Measurements from ENCODE around the gene ECE1.
"Not testable (repeated sequence)": the region's sequence is repeated elsewhere in the genome, so short reads cannot be mapped to it uniquely, and the experiment has no call there.

The ECE1 gene

DNA sequence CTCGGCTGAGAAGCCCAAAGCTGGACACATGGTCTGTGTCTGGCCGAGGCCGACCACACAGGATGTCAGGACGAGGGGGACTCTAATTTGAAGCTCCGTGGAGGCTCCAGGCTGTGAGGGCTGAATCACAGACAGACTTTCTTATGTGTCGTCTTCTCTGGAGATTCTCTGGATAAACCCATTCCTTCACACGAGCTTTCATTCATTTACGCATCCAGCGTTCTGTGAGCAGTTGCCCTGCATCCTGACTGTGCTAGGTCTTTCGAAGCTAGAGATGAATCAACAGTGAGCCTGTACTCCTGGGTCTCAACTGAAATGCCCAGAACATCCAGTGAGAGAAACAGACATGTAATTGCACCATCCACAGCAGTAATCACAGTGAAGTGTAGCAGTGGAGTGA is 49.6 kb downstream of the ECE1 start:
- Mint-ChIP-seq H3K27me3 (ENCODE audit: low read depth) (no peaks in the 10 kb centered on the region), H3K4me3 (no peak overlapping the region), H3K9me3 (no peaks in the 10 kb centered on the region), H3K4me1 (ENCODE audit: low read depth) (peaks cover 2% of the 10 kb centered on the region), H3K27ac (no peak overlapping the region), H3K36me3 (ENCODE audit: low read depth) (peaks cover 28% of the 10 kb centered on the region)

DNA sequence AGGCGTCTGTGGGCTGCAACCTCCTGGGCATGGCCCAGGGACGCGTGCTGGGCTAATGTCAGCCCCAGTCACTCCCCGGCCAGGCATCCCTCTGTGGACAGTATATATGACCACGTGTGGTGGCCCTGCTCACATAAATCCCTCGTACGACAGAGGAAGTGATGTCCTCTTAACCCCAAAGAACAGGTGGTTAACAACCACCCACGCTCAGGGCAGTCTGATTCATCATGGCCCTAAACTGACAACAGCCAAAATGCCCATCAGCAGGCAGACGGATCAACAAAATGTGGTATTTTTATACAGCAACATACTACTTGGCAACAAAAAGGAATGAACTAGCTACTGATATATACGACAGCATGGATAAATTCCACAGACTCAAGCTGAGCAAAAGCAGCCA is 51.0 kb downstream of the ECE1 start:
- H3K4me3 Mint-ChIP-seq: no peak overlapping the region
- H3K4me1 Mint-ChIP-seq (ENCODE audit: low read depth): peaks cover 2% of the 10 kb centered on the region
- no peak overlapping the region for H3K27ac Mint-ChIP-seq
- H3K36me3 Mint-ChIP-seq (ENCODE audit: low read depth): peaks cover 20% of the 10 kb centered on the region
- H3K27me3 Mint-ChIP-seq (ENCODE audit: low read depth): no peaks in the 10 kb centered on the region
- no peaks in the 10 kb centered on the region for H3K9me3 Mint-ChIP-seq

DNA sequence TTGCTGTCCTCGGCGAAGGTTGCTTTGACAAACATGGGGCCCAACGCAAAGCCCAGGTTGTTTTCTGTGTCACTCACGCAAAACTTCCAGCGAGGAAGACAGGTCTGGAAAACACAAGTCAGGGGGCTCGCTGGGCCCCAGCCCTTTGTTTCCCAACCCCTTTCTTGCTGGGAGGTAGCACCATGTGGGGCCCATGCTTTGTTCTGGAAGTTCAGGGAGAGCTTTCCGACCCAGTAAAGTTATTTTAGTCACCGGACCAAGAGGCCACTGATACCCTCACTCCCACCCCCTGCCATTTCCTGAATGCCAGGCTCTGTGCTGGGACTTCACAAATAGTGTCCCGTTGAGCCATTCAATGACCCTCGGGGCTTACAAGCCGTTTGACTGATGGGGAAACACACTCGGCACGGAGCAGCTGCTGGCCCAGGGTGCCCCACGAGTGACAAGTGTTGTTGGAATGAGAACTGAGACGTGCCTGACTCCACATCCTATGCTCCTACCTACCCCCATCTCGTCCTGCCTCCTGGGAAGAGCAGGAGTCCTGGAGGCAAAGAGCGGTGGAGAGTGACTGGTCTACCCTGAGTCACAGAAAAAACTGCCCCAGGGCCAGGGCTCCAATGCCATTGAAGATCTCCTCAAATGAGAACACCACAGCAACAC is 52.0 kb downstream of the ECE1 start:
- no peak overlapping the region for H3K27ac Mint-ChIP-seq
- peaks cover 2% of the 10 kb centered on the region for H3K4me1 Mint-ChIP-seq (ENCODE audit: low read depth)
- peaks cover 25% of the 10 kb centered on the region for H3K36me3 Mint-ChIP-seq (ENCODE audit: low read depth)
- no peak overlapping the region for H3K4me3 Mint-ChIP-seq
- H3K27me3 Mint-ChIP-seq (ENCODE audit: low read depth): no peaks in the 10 kb centered on the region
- no peaks in the 10 kb centered on the region for H3K9me3 Mint-ChIP-seq

DNA sequence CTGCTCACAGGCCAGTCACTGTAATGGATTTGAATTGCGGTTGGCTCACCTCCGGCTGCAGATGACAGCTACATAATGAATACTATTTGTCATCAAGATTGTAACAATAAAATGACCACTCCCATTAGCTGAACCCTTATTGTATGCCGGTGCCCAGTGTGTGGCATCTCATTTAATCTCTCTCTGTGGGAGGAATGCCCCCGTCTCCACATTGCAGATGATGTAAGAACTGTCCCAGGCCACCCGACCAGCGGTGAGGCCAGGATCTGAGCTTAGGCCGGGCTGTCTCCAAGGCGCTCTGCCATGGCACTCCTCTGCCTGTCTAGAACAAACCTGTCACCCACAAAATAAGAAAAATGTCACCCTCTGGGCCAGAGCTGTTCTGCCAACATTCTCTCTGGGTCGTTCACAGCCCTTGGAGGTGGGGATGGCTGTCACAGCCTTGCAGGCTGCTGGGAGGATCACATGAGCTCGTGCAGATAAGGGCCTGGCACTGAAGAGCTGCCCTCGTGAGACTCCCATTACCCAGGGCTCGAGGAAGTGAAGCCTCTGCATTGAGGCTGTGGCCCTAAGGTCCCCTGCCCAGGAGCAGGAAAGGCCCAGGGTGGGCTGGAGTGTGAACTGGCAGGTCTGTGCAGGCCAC is 52.7 kb downstream of the ECE1 start:
- H3K36me3 Mint-ChIP-seq (ENCODE audit: low read depth): peaks cover 22% of the 10 kb centered on the region
- no peaks in the 10 kb centered on the region for H3K9me3 Mint-ChIP-seq
- H3K4me3 Mint-ChIP-seq: no peak overlapping the region
- peaks cover 2% of the 10 kb centered on the region for H3K4me1 Mint-ChIP-seq (ENCODE audit: low read depth)
- H3K27ac Mint-ChIP-seq: no peak overlapping the region
- no peaks in the 10 kb centered on the region for H3K27me3 Mint-ChIP-seq (ENCODE audit: low read depth)

DNA sequence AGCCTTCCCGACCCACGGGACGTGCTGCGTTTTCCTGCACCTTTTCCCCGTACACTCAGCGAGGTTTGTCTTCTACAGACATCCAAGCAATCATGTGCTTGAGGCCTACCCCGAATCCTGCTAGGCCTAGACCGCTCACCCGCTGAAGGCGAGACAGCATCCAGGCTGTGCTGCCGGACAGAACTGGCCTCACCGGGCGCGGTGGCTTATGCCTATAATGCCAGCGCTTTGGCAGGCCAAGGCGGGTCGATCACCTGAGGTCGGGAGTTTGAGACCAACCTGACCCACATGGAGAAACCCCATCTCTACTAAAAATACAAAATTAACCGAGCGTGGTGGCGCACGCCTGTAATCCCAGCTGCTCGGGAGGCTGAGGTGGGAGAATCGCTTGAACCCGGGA is 54.1 kb downstream of the ECE1 start:
- Mint-ChIP-seq H3K27me3 (ENCODE audit: low read depth) (no peaks in the 10 kb centered on the region), H3K27ac (no peak overlapping the region), H3K4me3 (no peak overlapping the region), H3K4me1 (ENCODE audit: low read depth) (peaks cover 2% of the 10 kb centered on the region), H3K36me3 (ENCODE audit: low read depth) (peaks cover 26% of the 10 kb centered on the region), H3K9me3 (no peaks in the 10 kb centered on the region)

DNA sequence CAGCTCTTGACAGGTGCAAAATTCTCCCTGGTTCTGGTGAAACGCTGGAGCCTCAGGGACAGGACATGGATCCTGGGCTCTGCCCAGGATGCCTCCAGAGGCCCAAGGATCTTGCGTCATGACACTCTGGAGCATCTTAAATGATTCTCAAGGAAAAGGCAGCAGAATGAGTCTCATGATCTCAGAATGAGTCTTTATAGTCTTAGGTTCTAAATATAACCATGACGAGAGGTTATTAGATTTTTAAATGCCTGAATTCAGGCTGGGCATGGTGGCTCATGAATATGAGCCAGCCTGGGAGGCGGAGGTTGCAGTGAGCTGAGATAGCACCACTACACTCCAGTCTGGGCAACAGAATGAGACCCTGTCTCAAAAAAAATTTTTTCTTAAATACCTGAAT is 55.5 kb downstream of the ECE1 start:
- Mint-ChIP-seq H3K4me3 (no peak overlapping the region), H3K27ac (no peak overlapping the region), H3K27me3 (ENCODE audit: low read depth) (no peaks in the 10 kb centered on the region), H3K9me3 (no peaks in the 10 kb centered on the region), H3K36me3 (ENCODE audit: low read depth) (peaks cover 26% of the 10 kb centered on the region), H3K4me1 (ENCODE audit: low read depth) (peaks cover 2% of the 10 kb centered on the region)

DNA sequence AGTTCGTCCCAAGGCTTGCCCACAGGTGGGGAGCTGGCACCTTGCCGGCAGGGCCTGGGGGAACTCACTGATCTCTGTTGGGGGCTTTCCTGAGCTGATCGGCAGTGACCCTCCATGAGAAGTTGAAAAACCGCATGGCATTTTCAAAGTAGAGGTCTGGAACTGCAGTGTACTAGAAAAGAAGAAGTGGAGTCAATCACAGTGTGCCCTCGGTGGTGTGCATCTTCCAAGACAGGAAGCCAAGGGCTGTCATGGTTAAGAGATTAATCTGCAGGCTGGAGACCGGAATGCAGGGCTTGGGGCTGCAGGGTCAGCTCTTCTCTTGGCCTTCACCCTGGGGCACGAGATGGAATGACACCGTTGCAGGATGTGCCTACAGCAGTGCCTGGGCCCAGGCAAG is 56.8 kb downstream of the ECE1 start:
- Mint-ChIP-seq H3K27me3 (ENCODE audit: low read depth) (no peaks in the 10 kb centered on the region), H3K4me3 (no peak overlapping the region), H3K9me3 (no peaks in the 10 kb centered on the region), H3K27ac (no peak overlapping the region), H3K36me3 (ENCODE audit: low read depth) (peaks cover 26% of the 10 kb centered on the region), H3K4me1 (ENCODE audit: low read depth) (no peaks in the 10 kb centered on the region)

DNA sequence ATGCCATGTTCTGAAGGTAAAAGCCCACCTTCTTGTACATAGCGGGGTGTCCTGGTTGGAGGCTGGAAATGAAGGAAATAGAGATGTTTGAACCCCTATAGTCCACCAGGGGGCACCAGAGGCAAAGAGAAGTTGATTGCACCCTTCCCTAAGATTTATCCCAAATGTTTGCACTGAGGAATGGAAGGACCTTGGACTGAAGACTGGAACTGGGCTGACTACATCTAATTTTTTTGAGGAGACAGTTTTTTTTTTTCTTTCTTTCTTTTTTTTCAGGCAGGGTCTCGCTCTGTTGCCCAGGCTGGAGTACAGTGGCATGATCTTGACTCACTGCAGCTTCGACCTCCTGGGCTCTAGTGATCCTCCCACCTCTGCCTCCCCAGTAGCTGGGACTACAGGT is 58.2 kb downstream of the ECE1 start:
- H3K27me3 Mint-ChIP-seq (ENCODE audit: low read depth): no peaks in the 10 kb centered on the region
- H3K9me3 Mint-ChIP-seq: no peaks in the 10 kb centered on the region
- H3K36me3 Mint-ChIP-seq (ENCODE audit: low read depth): peaks cover 23% of the 10 kb centered on the region
- peak overlapping the region; percentile 47 for H3K27ac Mint-ChIP-seq
- no peak overlapping the region for H3K4me3 Mint-ChIP-seq
- no peaks in the 10 kb centered on the region for H3K4me1 Mint-ChIP-seq (ENCODE audit: low read depth)

DNA sequence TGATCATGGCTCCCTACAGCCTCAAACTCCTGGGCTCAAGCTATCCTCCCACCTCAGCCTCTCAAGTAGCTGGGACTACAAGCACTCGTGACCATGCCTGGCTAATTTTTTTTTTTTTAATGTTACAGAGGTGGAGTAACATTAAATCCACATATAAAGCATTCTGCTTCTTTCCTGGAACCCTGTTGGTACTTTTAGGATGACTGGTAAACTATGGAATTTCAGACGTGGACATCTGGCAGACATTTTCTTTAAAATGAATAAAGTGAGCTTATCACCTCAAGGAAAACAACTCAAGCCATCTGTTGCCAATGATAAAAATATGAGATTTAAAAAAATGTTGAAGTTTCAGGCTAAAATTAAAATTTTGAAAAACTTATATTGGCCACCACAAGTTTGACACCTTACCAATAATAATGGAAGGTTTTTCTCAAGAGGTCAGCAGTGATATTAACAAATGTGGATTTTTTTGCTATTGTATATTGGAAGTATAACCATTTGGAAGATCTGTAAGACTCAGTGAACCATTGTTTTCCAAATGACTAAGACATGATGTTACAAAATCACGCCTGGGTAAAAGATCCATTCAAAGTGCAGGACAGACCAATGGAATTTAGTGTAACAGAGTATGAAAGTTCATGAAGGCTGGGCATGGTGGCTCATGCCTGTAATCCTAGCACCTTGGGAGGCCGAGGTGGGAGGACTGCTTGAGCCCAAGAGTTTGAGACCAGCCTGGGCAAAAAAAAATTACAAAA is 60.8 kb downstream of the ECE1 start:
- H3K9me3 Mint-ChIP-seq: no peaks in the 10 kb centered on the region
- H3K27ac Mint-ChIP-seq: no peak overlapping the region

DNA sequence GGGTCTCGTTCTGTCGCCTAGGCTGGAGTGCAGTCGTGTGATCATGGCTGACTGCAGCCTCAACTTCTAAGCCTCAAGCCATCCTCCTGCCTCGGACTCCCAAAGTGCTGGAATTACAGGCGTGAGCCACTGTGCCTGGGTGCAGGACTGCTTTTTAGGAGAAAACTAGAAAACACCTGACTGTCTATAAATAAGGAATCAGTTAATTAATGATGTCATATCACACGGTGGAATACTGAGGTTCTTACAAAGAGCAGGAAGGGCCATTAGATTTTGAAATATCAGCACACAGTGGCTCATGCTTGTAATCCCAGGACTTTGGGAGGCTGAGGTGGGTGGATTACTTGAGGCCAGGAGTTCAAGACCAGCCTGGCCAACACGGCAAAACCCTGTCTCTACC is 62.0 kb downstream of the ECE1 start:
- not testable (repeated sequence) for H3K9me3 Mint-ChIP-seq; H3K27ac Mint-ChIP-seq; H3K4me1 Mint-ChIP-seq (ENCODE audit: low read depth); H3K27me3 Mint-ChIP-seq (ENCODE audit: low read depth); H3K4me3 Mint-ChIP-seq
- H3K36me3 Mint-ChIP-seq (ENCODE audit: low read depth): peaks cover 24% of the 10 kb centered on the region

More for the DNA sequence above, 60.8 kb downstream of the ECE1 start:
- Mint-ChIP-seq H3K4me1 (ENCODE audit: low read depth) (no peaks in the 10 kb centered on the region), H3K36me3 (ENCODE audit: low read depth) (peaks cover 24% of the 10 kb centered on the region), H3K27me3 (ENCODE audit: low read depth) (no peaks in the 10 kb centered on the region), H3K4me3 (no peak overlapping the region)

DNA sequence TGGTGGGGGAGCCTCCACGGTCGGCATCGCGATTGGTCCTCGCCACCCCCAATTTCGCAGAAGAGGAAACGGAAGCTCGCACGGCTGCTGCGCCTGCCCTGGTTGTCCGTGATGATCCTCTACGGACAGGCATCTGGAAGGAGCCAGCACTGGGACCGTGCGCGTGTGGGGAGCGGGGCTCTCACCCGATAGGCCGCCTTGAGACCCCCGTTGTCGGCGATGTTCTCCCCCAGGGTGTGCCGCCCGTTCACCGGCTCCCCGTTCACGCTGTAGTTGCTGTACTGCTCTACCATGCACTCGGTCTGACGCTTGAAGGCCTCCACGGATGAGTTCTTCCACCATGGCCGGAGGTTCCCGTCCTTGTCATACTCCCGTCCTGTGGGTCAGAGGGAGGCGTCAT is 65.2 kb downstream of the ECE1 start:
- Mint-ChIP-seq H3K4me3 (no peak overlapping the region), H3K36me3 (ENCODE audit: low read depth) (peaks cover 24% of the 10 kb centered on the region), H3K9me3 (no peaks in the 10 kb centered on the region), H3K27ac (no peak overlapping the region), H3K27me3 (ENCODE audit: low read depth) (no peaks in the 10 kb centered on the region), H3K4me1 (ENCODE audit: low read depth) (no peaks in the 10 kb centered on the region)

DNA sequence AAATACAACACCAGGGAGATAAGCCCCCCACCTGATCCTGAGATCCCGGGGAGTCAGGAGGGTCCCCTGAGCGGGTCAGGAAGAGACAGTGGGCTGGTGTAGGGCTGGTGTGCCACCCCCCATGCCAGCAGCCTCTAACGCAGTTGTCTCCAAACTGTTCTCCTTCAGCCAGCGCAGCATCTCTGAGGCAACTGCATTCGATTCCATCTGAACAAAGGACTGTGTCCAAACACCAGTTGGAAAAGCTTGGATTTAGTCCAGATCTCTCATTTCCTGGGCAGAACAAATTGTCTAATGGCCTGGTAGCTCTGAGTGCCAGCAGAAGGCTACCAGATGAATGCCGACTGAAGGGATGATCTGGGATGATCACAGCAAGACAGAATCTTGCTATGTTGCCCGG is 69.4 kb downstream of the ECE1 start:
- peaks cover 27% of the 10 kb centered on the region for H3K36me3 Mint-ChIP-seq (ENCODE audit: low read depth)
- H3K27ac Mint-ChIP-seq: no peak overlapping the region
- H3K9me3 Mint-ChIP-seq: no peaks in the 10 kb centered on the region
- H3K4me3 Mint-ChIP-seq: no peak overlapping the region
- peaks cover 3% of the 10 kb centered on the region for H3K4me1 Mint-ChIP-seq (ENCODE audit: low read depth)
- H3K27me3 Mint-ChIP-seq (ENCODE audit: low read depth): no peaks in the 10 kb centered on the region

DNA sequence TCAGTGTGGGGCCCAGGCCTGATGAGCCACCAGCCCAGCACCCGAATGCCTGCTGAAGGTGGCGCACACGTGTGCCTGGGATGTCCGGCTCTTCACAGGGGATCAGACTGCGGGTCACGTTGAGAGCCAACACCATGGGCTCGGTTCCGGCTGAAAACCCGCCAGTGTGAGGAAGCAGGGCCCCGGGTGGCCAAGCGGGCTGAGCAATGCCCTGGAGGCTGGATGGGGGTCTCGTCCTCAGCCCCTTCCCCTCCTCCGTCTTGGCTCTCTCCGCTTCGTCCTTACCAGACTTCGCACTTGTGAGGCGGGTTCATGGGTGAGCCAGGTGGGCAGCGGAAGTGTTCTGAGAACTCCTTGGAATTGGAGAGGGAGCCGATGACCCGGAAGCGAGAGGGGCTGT is 70.6 kb downstream of the ECE1 start:
- peaks cover 3% of the 10 kb centered on the region for H3K4me1 Mint-ChIP-seq (ENCODE audit: low read depth)
- H3K9me3 Mint-ChIP-seq: no peaks in the 10 kb centered on the region
- no peak overlapping the region for H3K4me3 Mint-ChIP-seq
- H3K27me3 Mint-ChIP-seq (ENCODE audit: low read depth): no peaks in the 10 kb centered on the region
- no peak overlapping the region for H3K27ac Mint-ChIP-seq
- peaks cover 24% of the 10 kb centered on the region for H3K36me3 Mint-ChIP-seq (ENCODE audit: low read depth)

DNA sequence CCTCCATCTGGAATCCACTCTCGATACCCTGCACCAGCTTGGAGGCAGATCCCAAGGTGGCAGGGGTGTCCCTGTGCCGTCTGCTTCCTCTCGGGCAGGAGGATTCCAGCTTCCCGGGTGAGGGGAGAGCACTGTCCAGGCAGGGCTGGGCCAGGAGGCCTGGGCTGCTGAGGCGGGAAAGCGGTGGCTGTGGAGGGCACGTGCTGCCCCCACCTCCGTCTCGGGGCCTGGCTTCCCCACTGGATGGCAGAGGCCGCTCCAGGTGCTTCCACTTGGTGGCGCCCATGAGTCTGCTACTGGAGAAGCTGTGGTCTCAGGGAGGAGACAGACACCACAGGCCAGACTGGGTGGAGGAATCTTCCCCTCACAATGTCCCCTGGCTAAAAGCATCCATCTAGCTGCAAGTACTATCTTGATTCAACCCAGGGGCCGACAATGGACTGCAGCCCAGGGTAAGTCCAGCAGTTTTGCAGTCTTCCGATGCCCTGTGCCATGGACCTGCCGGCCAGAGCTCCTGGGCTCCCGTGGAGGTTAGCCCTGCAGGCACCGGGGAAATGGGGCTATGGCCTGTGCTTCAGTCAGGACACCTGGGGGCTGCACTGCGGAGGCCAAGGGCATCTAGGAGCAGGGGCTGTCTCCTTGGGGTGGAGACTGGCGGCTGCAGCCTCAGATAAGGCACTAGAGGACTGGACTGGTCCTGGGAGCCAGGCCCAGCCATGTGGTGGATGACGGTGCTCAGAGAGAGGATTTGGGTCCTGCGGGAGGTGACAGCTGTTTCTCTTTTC is 72.3 kb downstream of the ECE1 start:
- Mint-ChIP-seq H3K27me3 (ENCODE audit: low read depth) (no peaks in the 10 kb centered on the region), H3K4me3 (no peak overlapping the region), H3K9me3 (no peaks in the 10 kb centered on the region), H3K36me3 (ENCODE audit: low read depth) (peaks cover 18% of the 10 kb centered on the region), H3K4me1 (ENCODE audit: low read depth) (peaks cover 3% of the 10 kb centered on the region), H3K27ac (no peak overlapping the region)

Measured in T-helper 1 cell treated with Interleukin-12 subunit alpha and Interleukin-12 subunit beta and Interleukin-4 antibody, amounts not matched to agents 30 μg/mL and 1 μg/mL, for 36 hours (primary cell).